ENCODE results near the gene IGF1R.
A peak's percentile ranks its signal among the peaks of the same experiment; 100 is the strongest.
"Not testable (repeated sequence)": the region's sequence is repeated elsewhere in the genome, so short reads cannot be mapped to it uniquely, and the experiment has no call there.

Gene IGF1R

GRCh38 chr15:98647774-98648653, at the start of gene IGF1R:
TSS of gene IGF1R (plus strand) at chr15:98648539. CDS start at chr15:98649582, 1,043 bp downstream.
- DNase-seq, result peak; percentile 42

DNA sequence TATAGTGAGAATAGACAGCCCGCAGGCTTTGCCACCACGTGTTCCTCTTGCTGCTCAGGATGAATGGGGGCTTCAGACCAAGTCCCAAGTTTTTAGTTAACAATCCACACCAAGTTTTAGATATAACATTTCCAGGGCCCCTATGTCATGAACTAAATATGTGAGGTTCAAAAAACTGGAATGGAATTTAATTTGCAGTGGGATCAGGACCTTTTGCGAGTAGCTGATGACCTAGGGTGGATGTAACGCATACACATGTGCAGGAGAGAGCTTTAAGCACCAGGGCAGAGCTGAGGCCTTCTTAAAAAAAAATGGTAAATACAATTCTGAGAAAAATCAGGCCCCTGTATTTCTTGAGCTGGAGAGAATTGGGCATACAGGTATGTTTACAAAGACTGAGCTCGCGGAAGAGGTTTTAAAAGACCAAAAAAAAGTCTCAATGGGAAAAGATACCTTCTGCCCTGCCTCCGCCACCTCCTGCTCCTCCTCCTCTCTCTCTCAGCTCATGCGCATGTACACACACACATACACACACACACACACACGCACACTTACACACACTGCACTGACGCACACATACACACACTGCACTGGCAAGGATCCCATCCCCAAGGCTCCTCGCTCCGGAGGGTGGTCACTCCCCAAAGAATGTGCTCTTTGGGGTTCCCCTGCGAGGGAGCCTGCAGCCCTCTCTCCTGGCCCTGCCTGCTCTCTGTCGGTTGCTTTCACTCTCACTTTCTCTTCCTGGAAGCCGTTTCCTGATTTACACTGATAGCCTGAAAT, 48.2 kb upstream of the IGF1R start:
- DNase-seq, result no peak

GRCh38 chr15:98604983-98605382, 43.4 kb upstream of the IGF1R start:
- DNase-seq, result no peak

GRCh38 chr15:98609144-98609852, 39.0 kb upstream of the IGF1R start:
- no peak for DNase-seq

DNA sequence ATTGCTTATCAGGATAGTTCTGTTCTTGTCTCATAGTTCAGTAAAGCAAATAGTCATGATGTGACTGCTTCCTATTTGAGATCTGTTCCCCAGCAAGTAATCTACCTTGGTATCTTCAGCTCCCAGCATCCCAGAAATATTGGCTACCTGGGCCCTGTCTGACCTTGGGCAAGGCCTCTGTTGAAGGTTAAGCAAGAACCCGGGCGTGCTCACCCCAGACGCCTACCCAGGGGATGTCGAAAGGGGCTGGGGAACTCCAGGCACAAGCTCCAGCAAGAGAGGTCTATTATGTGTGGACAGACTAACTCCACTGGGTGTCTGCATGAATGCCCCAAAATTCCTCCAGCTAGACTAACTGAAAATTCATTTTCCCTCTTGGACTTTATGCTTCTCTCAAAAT, 37.3 kb upstream of the IGF1R start:
- no peak for DNase-seq

- no peak for DNase-seq
Measured at GRCh38 chr15:98611808-98612207, 36.5 kb upstream of the IGF1R start.

- no peak for DNase-seq
Measured at GRCh38 chr15:98612490-98613110, 35.7 kb upstream of the IGF1R start.

- DNase-seq, result no peak
Measured at GRCh38 chr15:98614681-98615080, 33.7 kb upstream of the IGF1R start.

DNA sequence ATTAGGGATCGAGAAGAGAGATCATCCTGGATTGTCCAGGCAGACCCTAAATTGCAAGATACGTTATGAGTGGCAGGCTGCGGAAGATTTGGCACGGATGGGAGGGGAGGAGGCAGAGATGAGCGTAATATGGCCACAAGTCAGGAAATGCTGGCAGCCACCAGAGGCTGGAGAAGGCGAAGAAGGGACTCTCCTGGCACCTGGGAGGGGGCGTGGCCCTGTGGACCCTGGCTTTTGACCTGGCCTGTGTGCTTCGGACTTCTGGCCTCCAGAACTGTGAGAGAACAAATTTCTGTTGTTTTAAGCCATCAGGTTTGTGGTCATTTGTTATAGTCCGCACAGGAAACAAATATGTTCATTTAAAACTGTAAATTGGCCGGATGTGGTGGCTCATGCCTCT, 31.9 kb upstream of the IGF1R start:
- DNase-seq, result no peak

DNA sequence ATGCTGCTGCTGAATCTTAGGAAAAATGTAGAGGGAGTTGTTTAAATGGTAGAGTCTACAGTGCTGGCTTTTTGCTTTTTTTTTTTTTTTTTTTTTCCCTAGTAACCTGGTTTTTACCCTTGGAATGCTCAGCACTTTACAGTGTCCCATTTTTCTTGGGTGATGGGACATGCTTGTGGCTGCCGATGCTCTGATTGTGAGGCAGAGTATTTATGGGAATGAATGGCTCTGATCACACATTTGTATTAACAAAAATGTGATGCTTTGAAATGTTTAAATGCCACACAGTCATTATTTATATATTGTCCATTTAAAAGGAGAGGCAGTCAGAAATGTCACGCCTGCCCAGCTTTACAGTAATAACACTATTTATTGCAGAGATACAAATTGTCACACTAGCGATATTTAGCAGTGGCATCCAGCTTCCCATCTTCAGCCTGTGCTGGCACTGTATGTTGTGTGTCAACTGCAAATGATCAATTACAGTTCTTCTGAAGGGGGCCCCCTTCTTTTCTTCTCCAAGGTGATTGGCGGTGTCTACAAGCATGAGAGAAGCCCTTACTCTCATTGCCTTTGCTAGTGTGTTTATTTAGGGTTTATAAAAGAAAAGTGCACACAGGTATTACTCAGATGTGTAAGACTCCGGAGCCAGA, 30.9 kb upstream of the IGF1R start:
- DNase-seq, result no peak

GRCh38 chr15:98618576-98618975, 29.8 kb upstream of the IGF1R start:
- DNase-seq, result not testable (repeated sequence)

- DNase-seq, result no peak
Measured at GRCh38 chr15:98620020-98620419, 28.3 kb upstream of the IGF1R start.

GRCh38 chr15:98621021-98621420, 27.3 kb upstream of the IGF1R start:
- no peak for DNase-seq

DNA sequence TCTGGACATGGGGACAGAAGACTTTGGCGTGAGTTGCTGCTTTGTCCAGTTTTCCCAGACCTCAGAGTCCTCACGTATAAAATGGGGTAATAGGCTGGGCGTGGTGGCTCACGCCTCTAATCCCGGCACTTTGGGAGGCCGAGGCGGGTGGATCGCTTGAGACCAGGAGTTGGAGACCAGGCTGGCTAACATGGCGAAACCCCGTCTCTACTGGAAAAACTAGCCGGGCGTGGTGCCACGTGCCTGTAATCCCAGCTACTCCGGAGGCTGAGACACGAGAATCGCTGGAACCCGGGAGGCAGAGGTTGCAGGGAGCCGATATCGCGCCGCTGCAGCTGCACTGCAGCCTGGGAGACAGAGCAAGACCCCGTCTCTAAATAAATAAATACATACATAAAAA, 22.7 kb upstream of the IGF1R start:
- no peak for DNase-seq

- no peak for DNase-seq
Measured at GRCh38 chr15:98626153-98626552, 22.2 kb upstream of the IGF1R start.

- DNase-seq, result no peak
Measured at GRCh38 chr15:98628216-98628615, 20.1 kb upstream of the IGF1R start.

DNA sequence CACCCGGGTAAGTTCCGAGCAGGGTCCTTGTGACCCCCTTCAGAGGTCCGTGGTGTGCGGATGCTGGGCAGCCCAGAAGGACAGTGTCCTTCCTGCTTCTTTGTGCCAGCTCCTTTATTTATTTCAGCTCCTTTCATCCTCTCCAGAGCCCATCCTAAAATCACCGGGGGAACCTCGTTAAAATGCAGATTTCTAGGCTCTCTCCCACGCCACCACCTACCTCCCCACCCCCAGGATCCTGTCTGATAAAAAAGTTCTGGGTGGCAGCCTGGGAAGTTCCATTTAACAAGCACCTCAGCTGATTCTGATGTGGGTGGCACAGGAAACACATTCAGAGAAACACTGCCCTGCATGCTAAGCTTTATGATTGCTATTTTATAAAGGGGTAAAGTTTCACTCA, 12.5 kb upstream of the IGF1R start:
- no peak for DNase-seq

GRCh38 chr15:98643115-98643514, 5.2 kb upstream of the IGF1R start:
- DNase-seq, result no peak

- DNase-seq, result no peak
Measured at GRCh38 chr15:98646546-98647025, 1.8 kb upstream of the IGF1R start.

GRCh38 chr15:98647026-98647773, 1.1 kb upstream of the IGF1R start:
- no peak for DNase-seq

DNA sequence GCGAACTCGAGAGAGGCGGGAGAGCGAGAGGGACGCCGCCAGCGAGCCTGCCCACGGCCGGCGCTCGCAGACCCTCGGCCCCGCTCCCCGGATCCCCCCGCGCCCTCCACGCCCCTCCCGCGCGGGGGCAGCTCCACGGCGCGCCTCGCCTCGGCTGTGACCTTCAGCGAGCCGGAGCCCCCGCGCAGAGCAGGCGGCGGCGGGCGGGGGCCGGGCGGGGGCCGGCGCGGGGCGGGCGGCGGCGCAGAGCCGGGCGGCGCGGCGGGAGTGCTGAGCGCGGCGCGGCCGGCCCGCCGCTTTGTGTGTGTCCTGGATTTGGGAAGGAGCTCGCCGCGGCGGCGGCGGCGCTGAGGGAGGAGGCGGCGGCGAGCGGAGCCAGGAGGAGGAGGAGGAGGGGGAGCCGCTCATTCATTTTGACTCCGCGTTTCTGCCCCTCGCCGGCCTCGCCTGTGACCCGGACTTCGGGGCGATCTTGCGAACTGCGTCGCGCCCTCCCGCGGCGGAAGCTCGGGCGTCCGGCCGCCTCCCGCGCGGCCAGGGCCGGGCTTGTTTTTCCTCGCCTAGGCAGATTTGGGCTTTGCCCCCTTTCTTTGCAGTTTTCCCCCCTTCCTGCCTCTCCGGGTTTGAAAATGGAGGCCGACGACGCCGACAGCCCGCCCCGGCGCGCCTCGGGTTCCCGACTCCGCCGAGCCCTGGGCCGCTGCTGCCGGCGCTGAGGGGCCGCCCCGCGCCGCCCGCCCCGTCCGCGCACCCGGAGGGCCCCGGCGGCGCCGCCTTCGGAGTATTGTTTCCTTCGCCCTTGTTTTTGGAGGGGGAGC, 524 bp downstream of the IGF1R start:
- DNase-seq, result no peak

Data from NCI-H1436 (cell line).